GM12878 (cell line): ENCODE results near the gene SPART. TPM values are rescaled to one million over a fixed set of nuclear protein-coding genes. Genes with fewer than 3 reads are reported as not detected.

Experiments
- BCL11A ChIP-seq: IDR thresholded peaks from 2 replicates; pipeline ENCODE4 v1.6.1; 2011; ENCODE audit warnings: low read depth, low read length
- IKZF1 ChIP-seq: fragments of 450-650 bp; conservative IDR thresholded peaks from 2 replicates; pipeline ENCODE4 v1.6.1; 2017; ENCODE audit warnings: antibody characterized with exemption, mild to moderate bottlenecking
- IKZF2 ChIP-seq, 2 experiments: fragments of 450-650 bp; IDR thresholded peaks; 2 replicates each; pipeline ENCODE4 v1.6.1; 2017; ENCODE audit warnings: mild to moderate bottlenecking in 2 of 2, moderate library complexity in 2 of 2
- IRF4 ChIP-seq: IDR thresholded peaks from 2 replicates; pipeline ENCODE4 v1.6.1; 2011; ENCODE audit warnings: low read depth, low read length
- MEF2B ChIP-seq: fragments of 450-650 bp; IDR thresholded peaks from 2 replicates; pipeline ENCODE4 v1.6.1; 2018; ENCODE audit warnings: mild to moderate bottlenecking, moderate library complexity; ENCODE audit not compliant: partially characterized antibody, poor library complexity, severe bottlenecking
- POLR2A ChIP-seq: IDR thresholded peaks from 2 replicates; pipeline ENCODE4 v1.6.1; 2011; ENCODE audit warnings: low read depth, mild to moderate bottlenecking, low read length
- TCF7 ChIP-seq: IDR thresholded peaks from 2 replicates; pipeline ENCODE4 v1.6.1; 2014; ENCODE audit warnings: antibody characterized with exemption, borderline replicate concordance
- polyA plus RNA-seq, 11 experiments: library from polyadenylated mRNA; depleted of rRNA in 4 of 11; unstranded in 6 of 11; stranded (reverse) in 5 of 11; fragments of >200 nt; fragmentation: Nextera tagmentation in 4 of 11; fragmentation: Illumina TruSeq in 1 of 11; extraction: Ambion mirVana in 4 of 11; extraction: Trizol in 1 of 11; gene quantifications; 1 replicate in 1 of 11; 2 replicates in 10 of 11; pipeline versions ENCODE4 v1.2.1 to v1.2.3, GENCODE V29; 2011 to 2016; ENCODE audit warnings: inconsistent platforms in 2 of 11, missing spikeins in 2 of 11, low read depth in 1 of 11
- total RNA-seq, 4 experiments: library from RNA; depleted of rRNA in 3 of 4; stranded (reverse); fragments of >200 nt in 3 of 4; fragmentation: Illumina TruSeq in 1 of 4; extraction: Trizol in 1 of 4; gene quantifications; 2 replicates each; pipeline versions ENCODE4 v1.2.1 to v1.2.3, GENCODE V29; 2013 to 2021
- TF ChIP-seq, protein P1 (sequence below): IDR thresholded peaks from 2 replicates; pipeline ENCODE4 v1.6.1; 2011; ENCODE audit warnings: borderline replicate concordance, low read depth, mild to moderate bottlenecking, moderate library complexity, low read length; ENCODE audit not compliant: insufficient read depth, poor library complexity, severe bottlenecking
- TF ChIP-seq, protein P2 (sequence below): fragments of 450-650 bp; conservative IDR thresholded peaks from 2 replicates; pipeline ENCODE4 v1.6.1; 2017; ENCODE audit warnings: mild to moderate bottlenecking, moderate library complexity
- TF ChIP-seq, protein P3 (sequence below): IDR thresholded peaks from 2 replicates; pipeline ENCODE4 v1.6.1; 2011; ENCODE audit warnings: low read depth, low read length, improper control_type of control experiment, borderline replicate concordance
- TF ChIP-seq, protein P4 (sequence below): fragments of 450-650 bp; IDR thresholded peaks from 2 replicates; pipeline ENCODE4 v1.6.1; 2017; ENCODE audit warnings: mild to moderate bottlenecking, moderate library complexity
- TF ChIP-seq, protein P5 (sequence below): fragments of 150-350 bp; IDR thresholded peaks from 2 replicates; pipeline ENCODE4 v1.6.1; 2016; ENCODE audit warnings: low read depth, low read length

The SPART gene
- total and polyA plus RNA-seq, 10 of the 15 experiments (the other 5 are each of a cell fraction or from before 2014, with no cell fraction given), result 17.6 to 74.6 (median 42.1) TPM

DNA sequence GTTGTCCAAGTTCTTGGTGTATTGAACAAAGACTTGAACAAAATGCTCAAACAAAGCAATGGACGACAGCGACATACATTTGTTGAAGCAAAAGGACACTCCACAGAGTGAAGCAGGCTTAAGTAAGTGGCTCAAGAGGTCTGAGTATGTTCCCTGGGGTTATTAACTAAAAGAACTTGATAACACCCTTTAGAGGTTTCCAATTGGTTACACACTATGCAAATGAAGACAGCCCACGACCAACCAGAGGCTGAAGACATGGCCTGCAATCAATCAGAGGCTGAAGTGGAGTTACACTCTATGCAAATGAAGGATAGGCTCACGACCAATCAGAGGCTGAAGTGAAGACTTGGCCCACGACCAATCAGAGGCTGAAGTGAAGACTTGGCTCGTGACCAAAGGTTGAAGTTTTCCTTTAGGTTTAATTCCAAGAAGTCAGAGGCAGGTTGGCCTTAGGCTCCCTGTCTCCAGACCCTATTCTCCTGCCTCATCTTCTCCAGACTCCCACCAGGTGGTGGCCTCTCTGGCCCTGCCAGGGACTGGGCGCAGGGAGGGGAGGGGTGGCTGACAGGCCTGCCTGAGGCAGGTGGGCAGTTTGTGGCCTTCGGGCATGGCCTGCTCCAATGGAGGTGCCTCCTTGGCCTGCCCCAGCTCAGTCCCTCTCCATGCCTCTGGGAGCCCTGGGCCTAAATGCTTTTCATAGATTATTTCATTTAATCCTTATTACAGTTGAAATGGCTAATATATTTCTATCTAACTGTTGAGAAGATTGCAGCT, 86.6 kb downstream of the SPART start (continued):
- TF ChIP-seq, protein P1, sequence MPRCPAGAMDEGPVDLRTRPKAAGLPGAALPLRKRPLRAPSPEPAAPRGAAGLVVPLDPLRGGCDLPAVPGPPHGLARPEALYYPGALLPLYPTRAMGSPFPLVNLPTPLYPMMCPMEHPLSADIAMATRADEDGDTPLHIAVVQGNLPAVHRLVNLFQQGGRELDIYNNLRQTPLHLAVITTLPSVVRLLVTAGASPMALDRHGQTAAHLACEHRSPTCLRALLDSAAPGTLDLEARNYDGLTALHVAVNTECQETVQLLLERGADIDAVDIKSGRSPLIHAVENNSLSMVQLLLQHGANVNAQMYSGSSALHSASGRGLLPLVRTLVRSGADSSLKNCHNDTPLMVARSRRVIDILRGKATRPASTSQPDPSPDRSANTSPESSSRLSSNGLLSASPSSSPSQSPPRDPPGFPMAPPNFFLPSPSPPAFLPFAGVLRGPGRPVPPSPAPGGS, result no peak
- TF ChIP-seq IKZF1 (no peak), IRF4 (no peak), POLR2A (no peak), IKZF2 (IDR thresholded peaks at IDR 0.05) (no peak), MEF2B (no peak), TCF7 (no peak), BCL11A (no peak)
- TF ChIP-seq, protein P2, sequence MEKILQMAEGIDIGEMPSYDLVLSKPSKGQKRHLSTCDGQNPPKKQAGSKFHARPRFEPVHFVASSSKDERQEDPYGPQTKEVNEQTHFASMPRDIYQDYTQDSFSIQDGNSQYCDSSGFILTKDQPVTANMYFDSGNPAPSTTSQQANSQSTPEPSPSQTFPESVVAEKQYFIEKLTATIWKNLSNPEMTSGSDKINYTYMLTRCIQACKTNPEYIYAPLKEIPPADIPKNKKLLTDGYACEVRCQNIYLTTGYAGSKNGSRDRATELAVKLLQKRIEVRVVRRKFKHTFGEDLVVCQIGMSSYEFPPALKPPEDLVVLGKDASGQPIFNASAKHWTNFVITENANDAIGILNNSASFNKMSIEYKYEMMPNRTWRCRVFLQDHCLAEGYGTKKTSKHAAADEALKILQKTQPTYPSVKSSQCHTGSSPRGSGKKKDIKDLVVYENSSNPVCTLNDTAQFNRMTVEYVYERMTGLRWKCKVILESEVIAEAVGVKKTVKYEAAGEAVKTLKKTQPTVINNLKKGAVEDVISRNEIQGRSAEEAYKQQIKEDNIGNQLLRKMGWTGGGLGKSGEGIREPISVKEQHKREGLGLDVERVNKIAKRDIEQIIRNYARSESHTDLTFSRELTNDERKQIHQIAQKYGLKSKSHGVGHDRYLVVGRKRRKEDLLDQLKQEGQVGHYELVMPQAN, result no peak
- TF ChIP-seq, protein P3, sequence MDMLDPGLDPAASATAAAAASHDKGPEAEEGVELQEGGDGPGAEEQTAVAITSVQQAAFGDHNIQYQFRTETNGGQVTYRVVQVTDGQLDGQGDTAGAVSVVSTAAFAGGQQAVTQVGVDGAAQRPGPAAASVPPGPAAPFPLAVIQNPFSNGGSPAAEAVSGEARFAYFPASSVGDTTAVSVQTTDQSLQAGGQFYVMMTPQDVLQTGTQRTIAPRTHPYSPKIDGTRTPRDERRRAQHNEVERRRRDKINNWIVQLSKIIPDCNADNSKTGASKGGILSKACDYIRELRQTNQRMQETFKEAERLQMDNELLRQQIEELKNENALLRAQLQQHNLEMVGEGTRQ, result no peak
- TF ChIP-seq, protein P4, sequence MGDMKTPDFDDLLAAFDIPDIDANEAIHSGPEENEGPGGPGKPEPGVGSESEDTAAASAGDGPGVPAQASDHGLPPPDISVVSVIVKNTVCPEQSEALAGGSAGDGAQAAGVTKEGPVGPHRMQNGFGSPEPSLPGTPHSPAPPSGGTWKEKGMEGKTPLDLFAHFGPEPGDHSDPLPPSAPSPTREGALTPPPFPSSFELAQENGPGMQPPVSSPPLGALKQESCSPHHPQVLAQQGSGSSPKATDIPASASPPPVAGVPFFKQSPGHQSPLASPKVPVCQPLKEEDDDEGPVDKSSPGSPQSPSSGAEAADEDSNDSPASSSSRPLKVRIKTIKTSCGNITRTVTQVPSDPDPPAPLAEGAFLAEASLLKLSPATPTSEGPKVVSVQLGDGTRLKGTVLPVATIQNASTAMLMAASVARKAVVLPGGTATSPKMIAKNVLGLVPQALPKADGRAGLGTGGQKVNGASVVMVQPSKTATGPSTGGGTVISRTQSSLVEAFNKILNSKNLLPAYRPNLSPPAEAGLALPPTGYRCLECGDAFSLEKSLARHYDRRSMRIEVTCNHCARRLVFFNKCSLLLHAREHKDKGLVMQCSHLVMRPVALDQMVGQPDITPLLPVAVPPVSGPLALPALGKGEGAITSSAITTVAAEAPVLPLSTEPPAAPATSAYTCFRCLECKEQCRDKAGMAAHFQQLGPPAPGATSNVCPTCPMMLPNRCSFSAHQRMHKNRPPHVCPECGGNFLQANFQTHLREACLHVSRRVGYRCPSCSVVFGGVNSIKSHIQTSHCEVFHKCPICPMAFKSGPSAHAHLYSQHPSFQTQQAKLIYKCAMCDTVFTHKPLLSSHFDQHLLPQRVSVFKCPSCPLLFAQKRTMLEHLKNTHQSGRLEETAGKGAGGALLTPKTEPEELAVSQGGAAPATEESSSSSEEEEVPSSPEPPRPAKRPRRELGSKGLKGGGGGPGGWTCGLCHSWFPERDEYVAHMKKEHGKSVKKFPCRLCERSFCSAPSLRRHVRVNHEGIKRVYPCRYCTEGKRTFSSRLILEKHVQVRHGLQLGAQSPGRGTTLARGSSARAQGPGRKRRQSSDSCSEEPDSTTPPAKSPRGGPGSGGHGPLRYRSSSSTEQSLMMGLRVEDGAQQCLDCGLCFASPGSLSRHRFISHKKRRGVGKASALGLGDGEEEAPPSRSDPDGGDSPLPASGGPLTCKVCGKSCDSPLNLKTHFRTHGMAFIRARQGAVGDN, result no peak
- TF ChIP-seq, protein P5, sequence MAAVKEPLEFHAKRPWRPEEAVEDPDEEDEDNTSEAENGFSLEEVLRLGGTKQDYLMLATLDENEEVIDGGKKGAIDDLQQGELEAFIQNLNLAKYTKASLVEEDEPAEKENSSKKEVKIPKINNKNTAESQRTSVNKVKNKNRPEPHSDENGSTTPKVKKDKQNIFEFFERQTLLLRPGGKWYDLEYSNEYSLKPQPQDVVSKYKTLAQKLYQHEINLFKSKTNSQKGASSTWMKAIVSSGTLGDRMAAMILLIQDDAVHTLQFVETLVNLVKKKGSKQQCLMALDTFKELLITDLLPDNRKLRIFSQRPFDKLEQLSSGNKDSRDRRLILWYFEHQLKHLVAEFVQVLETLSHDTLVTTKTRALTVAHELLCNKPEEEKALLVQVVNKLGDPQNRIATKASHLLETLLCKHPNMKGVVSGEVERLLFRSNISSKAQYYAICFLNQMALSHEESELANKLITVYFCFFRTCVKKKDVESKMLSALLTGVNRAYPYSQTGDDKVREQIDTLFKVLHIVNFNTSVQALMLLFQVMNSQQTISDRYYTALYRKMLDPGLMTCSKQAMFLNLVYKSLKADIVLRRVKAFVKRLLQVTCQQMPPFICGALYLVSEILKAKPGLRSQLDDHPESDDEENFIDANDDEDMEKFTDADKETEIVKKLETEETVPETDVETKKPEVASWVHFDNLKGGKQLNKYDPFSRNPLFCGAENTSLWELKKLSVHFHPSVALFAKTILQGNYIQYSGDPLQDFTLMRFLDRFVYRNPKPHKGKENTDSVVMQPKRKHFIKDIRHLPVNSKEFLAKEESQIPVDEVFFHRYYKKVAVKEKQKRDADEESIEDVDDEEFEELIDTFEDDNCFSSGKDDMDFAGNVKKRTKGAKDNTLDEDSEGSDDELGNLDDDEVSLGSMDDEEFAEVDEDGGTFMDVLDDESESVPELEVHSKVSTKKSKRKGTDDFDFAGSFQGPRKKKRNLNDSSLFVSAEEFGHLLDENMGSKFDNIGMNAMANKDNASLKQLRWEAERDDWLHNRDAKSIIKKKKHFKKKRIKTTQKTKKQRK, result no peak
